Measurements from ENCODE around the gene ARMCX1. TPM values are rescaled to one million over a fixed set of nuclear protein-coding genes. Genes with fewer than 3 reads are reported as not detected.
"Not testable (repeated sequence)": the region's sequence is repeated elsewhere in the genome, so short reads cannot be mapped to it uniquely, and the experiment has no call there.

Gene ARMCX1
- 36.0 to 46.1 TPM (median 36.7 TPM) in 3 replicates for total RNA-seq
- long read RNA-seq, transcript ARMCX1-201 (4 exons, 2,141 nt), result major isoform, 30 of 56 reads
- long read RNA-seq, partial matches to known transcripts, result 2 of 56 reads
- long read RNA-seq, other reads (novel, unspliced or antisense), result 24 of 56 reads

DNA sequence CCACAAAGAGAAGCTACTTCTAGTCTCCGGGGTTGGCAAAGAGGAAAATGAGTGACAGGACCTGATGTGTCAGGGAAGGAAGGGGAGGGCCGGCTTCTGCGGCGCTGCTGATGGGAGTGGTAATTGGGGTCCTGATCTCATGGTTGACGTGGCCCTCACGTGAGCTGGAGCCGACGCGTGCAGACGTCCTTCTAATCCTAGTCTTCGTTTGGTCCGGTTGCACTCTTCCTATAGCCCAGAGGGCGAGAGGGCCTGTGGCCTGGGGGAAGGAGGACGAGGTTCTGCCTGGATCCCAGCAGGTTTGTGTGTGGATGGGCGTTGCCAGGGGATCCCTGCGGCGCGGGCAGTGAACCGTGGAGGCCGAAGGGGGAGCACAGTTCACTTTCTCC lies at the start of gene ARMCX1:
ARMCX1 (plus strand) TSS at position 186 of the 389 bp plus-strand sequence. CDS start 2,384 bp downstream, outside the sequence.
- peaks cover 10% of the 10 kb centered on the region for H3K36me3 Mint-ChIP-seq (ENCODE audit: low read depth)
- TF ChIP-seq, protein P1, sequence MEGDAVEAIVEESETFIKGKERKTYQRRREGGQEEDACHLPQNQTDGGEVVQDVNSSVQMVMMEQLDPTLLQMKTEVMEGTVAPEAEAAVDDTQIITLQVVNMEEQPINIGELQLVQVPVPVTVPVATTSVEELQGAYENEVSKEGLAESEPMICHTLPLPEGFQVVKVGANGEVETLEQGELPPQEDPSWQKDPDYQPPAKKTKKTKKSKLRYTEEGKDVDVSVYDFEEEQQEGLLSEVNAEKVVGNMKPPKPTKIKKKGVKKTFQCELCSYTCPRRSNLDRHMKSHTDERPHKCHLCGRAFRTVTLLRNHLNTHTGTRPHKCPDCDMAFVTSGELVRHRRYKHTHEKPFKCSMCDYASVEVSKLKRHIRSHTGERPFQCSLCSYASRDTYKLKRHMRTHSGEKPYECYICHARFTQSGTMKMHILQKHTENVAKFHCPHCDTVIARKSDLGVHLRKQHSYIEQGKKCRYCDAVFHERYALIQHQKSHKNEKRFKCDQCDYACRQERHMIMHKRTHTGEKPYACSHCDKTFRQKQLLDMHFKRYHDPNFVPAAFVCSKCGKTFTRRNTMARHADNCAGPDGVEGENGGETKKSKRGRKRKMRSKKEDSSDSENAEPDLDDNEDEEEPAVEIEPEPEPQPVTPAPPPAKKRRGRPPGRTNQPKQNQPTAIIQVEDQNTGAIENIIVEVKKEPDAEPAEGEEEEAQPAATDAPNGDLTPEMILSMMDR (IDR thresholded peaks at IDR 0.05), result no peak
- H3K27me3 Mint-ChIP-seq (ENCODE audit: low read depth), result no peaks in the 10 kb centered on the region
- H3K27ac Mint-ChIP-seq (ENCODE audit: unreplicated experiment), result peak within 1 kb of the TSS; percentile 94
- DNase-seq (ENCODE audit: low spot score), result peak; percentile 85
- H3K4me1 Mint-ChIP-seq (ENCODE audit: low read depth), result peaks cover 18% of the 10 kb centered on the region
- H3K9me3 Mint-ChIP-seq (ENCODE audit: low read depth), result peaks cover 14% of the 10 kb centered on the region
- H3K4me3 Mint-ChIP-seq (ENCODE audit: unreplicated experiment), result peak within 1 kb of the TSS; percentile 88

DNA sequence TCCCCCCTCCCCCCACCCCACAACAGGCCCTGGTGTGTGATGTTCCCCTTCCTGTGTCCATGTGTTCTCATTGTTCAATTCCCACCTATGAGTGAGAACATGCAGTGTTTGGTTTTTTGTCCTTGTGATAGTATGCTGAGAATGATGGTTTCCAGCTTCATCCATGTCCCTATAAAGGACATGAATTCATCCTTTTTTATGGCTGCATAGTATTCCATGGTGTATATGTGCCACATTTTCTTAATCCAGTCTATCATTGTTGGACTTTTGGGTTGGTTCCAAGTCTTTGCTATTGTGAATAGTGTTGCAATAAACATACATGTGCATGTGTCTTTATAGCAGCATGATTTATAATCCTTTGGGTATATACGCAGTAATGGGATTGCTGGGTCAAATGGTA lies 47.4 kb upstream of the ARMCX1 start:
- not testable (repeated sequence) for H3K4me3 Mint-ChIP-seq (ENCODE audit: unreplicated experiment); H3K27me3 Mint-ChIP-seq (ENCODE audit: low read depth); H3K4me1 Mint-ChIP-seq (ENCODE audit: low read depth); DNase-seq (ENCODE audit: low spot score); H3K27ac Mint-ChIP-seq (ENCODE audit: unreplicated experiment); H3K36me3 Mint-ChIP-seq (ENCODE audit: low read depth)
- H3K9me3 Mint-ChIP-seq (ENCODE audit: low read depth), result peaks cover 14% of the 10 kb centered on the region

DNA sequence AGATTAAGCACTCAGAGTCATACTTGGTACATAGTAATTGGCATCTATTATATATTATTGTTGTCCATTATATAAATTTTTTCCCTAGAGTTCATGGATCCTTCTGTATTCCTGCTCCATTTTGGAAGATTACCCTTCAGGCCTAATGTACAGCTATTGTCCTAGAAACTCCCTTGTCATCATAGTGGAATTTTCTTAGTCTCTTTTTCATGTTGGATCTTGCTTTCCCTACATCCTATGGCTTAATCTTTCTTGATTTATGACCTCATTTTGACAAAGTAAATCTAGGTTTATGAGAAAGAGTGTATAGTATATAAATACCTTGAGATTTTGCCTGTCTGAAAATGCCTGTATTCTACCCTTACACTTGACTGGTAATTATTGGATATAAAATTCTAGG lies 43.0 kb upstream of the ARMCX1 start:
- Mint-ChIP-seq H3K36me3 (ENCODE audit: low read depth) (peaks cover 6% of the 10 kb centered on the region), H3K27me3 (ENCODE audit: low read depth) (no peaks in the 10 kb centered on the region), H3K27ac (ENCODE audit: unreplicated experiment) (no peak overlapping the region), H3K9me3 (ENCODE audit: low read depth) (no peaks in the 10 kb centered on the region), H3K4me1 (ENCODE audit: low read depth) (no peaks in the 10 kb centered on the region), H3K4me3 (ENCODE audit: unreplicated experiment) (no peak overlapping the region)
- TF ChIP-seq, protein P1 (IDR thresholded peaks at IDR 0.05), result no peak
- DNase-seq (ENCODE audit: low spot score), result no peak

DNA sequence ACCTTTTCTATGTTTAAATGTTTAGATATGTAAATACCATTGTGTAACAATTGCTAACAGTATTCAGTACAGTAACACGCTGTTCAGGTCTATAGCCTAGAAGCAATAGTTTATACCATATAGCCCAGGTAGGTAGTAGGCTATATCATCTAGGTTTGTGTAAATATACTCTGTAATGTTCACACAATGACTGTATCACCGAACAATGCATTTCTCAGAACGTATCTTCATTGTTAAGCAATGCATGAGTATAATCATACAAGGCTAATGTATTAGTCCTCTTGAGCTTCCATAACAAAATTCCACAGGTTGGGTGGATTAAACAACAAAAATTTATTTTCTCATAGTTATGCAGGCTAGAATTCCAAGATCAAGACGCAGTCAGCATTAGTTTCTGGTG lies 42.4 kb upstream of the ARMCX1 start:
- peaks cover 6% of the 10 kb centered on the region for H3K36me3 Mint-ChIP-seq (ENCODE audit: low read depth)
- no peaks in the 10 kb centered on the region for H3K27me3 Mint-ChIP-seq (ENCODE audit: low read depth)
- DNase-seq (ENCODE audit: low spot score), result no peak
- H3K4me1 Mint-ChIP-seq (ENCODE audit: low read depth), result no peaks in the 10 kb centered on the region
- TF ChIP-seq, protein P1 (IDR thresholded peaks at IDR 0.05), result no peak
- H3K4me3 Mint-ChIP-seq (ENCODE audit: unreplicated experiment), result no peak overlapping the region
- H3K27ac Mint-ChIP-seq (ENCODE audit: unreplicated experiment), result no peak overlapping the region
- no peaks in the 10 kb centered on the region for H3K9me3 Mint-ChIP-seq (ENCODE audit: low read depth)

DNA sequence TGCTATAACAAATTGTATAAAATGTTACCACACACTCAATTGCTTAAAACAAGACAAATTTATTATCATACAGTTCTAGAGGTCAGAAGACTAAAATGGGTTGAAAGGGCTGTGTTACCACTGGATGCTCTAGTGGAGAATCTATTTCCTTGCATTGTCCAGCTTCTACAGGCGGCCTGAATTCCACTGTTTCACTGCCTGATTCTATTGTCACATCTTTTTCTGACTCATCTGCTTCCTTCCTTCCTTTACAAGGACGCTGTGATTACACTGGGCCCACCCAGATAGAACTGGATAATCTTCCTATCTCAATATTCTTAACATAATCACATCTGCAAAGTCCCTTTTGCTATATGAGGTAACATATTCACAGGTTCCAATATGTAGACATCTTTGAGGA lies 19.4 kb upstream of the ARMCX1 start:
- Mint-ChIP-seq H3K4me3 (ENCODE audit: unreplicated experiment) (no peak overlapping the region), H3K9me3 (ENCODE audit: low read depth) (peaks cover 41% of the 10 kb centered on the region), H3K36me3 (ENCODE audit: low read depth) (peaks cover 3% of the 10 kb centered on the region), H3K27me3 (ENCODE audit: low read depth) (no peaks in the 10 kb centered on the region), H3K4me1 (ENCODE audit: low read depth) (no peaks in the 10 kb centered on the region), H3K27ac (ENCODE audit: unreplicated experiment) (no peak overlapping the region)
- no peak for DNase-seq (ENCODE audit: low spot score)
- TF ChIP-seq, protein P1 (IDR thresholded peaks at IDR 0.05), result no peak

DNA sequence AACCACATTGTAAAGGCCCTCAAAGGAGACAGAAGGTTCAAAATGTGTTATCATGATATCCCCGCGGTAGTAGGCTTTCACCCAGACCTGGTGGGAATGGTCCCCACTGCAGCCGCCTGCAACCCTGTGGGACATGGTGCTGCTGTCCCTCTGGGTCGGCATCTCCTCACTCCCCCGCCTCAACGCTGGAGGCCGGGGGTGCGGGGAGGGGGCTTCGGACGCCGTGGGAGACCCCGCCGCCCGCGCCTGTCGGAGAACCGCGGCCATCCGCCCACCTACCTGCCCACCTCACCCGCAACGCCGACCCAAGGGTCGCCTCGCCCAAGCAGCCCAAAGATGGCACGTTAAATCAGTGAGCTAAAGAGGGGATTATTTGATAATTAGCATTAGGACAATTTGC lies 11.2 kb upstream of the ARMCX1 start:
- no peak for DNase-seq (ENCODE audit: low spot score)
- Mint-ChIP-seq H3K27me3 (ENCODE audit: low read depth) (no peaks in the 10 kb centered on the region), H3K27ac (ENCODE audit: unreplicated experiment) (no peak overlapping the region), H3K4me3 (ENCODE audit: unreplicated experiment) (no peak overlapping the region), H3K4me1 (ENCODE audit: low read depth) (no peaks in the 10 kb centered on the region), H3K9me3 (ENCODE audit: low read depth) (peaks cover 22% of the 10 kb centered on the region), H3K36me3 (ENCODE audit: low read depth) (peaks cover 5% of the 10 kb centered on the region)
- TF ChIP-seq, protein P1 (IDR thresholded peaks at IDR 0.05), result no peak
